BE2C (cell line): Measurements from ENCODE around the gene DNAI1.

ENCODE experiments used
- DNase-seq: peaks from one replicate; pipeline ENCODE4 v3.0.0-alpha.2; 2020
- H3K27me3 ChIP-seq: fragments of 250-450 bp; sonication (Bioruptor Pico); 2 replicates; pipeline ENCODE4 v1.5.1; 2020; ENCODE audit warnings: mild to moderate bottlenecking
- H3K36me3 ChIP-seq: fragments of 250-450 bp; sonication (Bioruptor Pico); 2 replicates; pipeline ENCODE4 v1.5.1; 2020; ENCODE audit warnings: mild to moderate bottlenecking
- H3K4me1 ChIP-seq: fragments of 250-450 bp; sonication (Bioruptor Pico); 2 replicates; pipeline ENCODE4 v1.5.1; 2020
- H3K4me3 ChIP-seq: 2 replicates; pipeline ENCODE4 v1.5.1; 2011; ENCODE audit warnings: low read depth, low read length
- H3K9me3 ChIP-seq: fragments of 250-450 bp; sonication (Bioruptor Pico); 2 replicates; pipeline ENCODE4 v1.5.1; 2020
- TF ChIP-seq, protein P1 (sequence below): IDR thresholded peaks from 2 replicates; pipeline ENCODE4 v1.5.1; 2012; ENCODE audit warnings: mild to moderate bottlenecking, low read depth, low read length

DNAI1 gene

GRCh38 chr9:34514401-34514800 is 55.8 kb downstream of the DNAI1 start:
- H3K4me1 ChIP-seq: peaks cover 11% of the 10 kb centered on the region
- no peak overlapping the region for H3K4me3 ChIP-seq
- no peaks in the 10 kb centered on the region for H3K9me3 ChIP-seq
- H3K36me3 ChIP-seq: no peaks in the 10 kb centered on the region
- H3K27me3 ChIP-seq: no peaks in the 10 kb centered on the region
- TF ChIP-seq, protein P1, sequence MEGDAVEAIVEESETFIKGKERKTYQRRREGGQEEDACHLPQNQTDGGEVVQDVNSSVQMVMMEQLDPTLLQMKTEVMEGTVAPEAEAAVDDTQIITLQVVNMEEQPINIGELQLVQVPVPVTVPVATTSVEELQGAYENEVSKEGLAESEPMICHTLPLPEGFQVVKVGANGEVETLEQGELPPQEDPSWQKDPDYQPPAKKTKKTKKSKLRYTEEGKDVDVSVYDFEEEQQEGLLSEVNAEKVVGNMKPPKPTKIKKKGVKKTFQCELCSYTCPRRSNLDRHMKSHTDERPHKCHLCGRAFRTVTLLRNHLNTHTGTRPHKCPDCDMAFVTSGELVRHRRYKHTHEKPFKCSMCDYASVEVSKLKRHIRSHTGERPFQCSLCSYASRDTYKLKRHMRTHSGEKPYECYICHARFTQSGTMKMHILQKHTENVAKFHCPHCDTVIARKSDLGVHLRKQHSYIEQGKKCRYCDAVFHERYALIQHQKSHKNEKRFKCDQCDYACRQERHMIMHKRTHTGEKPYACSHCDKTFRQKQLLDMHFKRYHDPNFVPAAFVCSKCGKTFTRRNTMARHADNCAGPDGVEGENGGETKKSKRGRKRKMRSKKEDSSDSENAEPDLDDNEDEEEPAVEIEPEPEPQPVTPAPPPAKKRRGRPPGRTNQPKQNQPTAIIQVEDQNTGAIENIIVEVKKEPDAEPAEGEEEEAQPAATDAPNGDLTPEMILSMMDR: no peak
- DNase-seq: no peak

- H3K4me3 ChIP-seq: no peak overlapping the region
- no peaks in the 10 kb centered on the region for H3K9me3 ChIP-seq
- TF ChIP-seq, protein P1: no peak
- H3K27me3 ChIP-seq: no peaks in the 10 kb centered on the region
- no peak for DNase-seq
- no peaks in the 10 kb centered on the region for H3K36me3 ChIP-seq
- peaks cover 11% of the 10 kb centered on the region for H3K4me1 ChIP-seq
These were observed 56.2 kb downstream of the DNAI1 start for GRCh38 chr9:34514816-34515215.

DNA sequence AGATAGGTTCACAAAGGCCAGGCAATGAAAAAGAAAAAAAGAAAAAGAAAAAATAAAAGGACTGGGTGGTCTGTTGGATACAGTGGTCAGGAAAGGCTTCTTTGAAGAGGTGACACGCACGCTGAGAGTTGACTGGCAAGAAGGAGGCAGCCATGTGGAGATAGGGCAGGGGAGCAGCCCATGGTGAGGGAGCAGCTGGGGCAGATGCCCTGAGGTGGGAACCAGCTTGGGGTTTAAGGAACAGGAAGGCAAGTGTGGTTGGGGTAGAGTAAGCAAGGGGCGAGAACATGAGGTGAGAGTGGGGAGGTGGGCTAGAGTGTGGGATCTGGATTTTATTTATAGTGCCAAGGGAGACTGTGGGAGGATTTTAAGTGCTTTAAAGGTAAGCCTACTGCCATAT is 57.4 kb downstream of the DNAI1 start:
- Histone ChIP-seq H3K4me1 (peaks cover 11% of the 10 kb centered on the region), H3K27me3 (no peaks in the 10 kb centered on the region), H3K36me3 (no peaks in the 10 kb centered on the region), H3K4me3 (no peak overlapping the region), H3K9me3 (no peaks in the 10 kb centered on the region)
- no peak for DNase-seq
- TF ChIP-seq, protein P1: no peak

- Histone ChIP-seq H3K27me3 (no peaks in the 10 kb centered on the region), H3K4me3 (no peak overlapping the region), H3K9me3 (no peaks in the 10 kb centered on the region), H3K4me1 (peaks cover 11% of the 10 kb centered on the region), H3K36me3 (no peaks in the 10 kb centered on the region)
- TF ChIP-seq, protein P1: no peak
- no peak for DNase-seq
These were observed 58.6 kb downstream of the DNAI1 start for GRCh38 chr9:34517185-34517584.

DNA sequence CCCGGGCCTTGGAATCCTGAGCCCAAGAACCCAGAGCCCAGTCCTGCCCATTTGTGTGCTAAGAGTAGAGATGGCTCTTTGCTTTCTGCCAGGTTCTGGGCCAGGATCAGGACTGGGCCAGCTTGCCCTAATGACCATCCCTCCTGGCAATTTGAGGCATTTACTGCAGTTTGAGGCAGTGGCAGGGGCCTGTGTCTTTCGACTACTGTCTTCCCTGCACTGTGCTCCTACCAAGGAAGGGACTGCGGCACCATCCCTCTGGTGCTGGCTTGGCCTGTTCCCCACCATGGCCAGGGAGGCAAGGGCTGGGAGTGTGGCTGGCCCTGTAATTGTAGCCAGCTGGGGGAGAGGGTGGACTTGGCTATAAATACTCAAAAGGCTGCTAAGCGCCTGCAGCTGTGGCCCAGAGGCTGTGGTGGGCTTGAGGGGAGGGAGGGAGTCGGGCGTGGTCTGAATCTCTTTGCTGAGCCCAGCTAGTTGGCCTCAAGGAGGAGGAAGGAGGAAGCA is 59.6 kb downstream of the DNAI1 start:
- no peak for DNase-seq
- H3K36me3 ChIP-seq: no peaks in the 10 kb centered on the region
- H3K4me3 ChIP-seq: no peak overlapping the region
- H3K27me3 ChIP-seq: no peaks in the 10 kb centered on the region
- peaks cover 7% of the 10 kb centered on the region for H3K4me1 ChIP-seq
- TF ChIP-seq, protein P1: no peak
- no peaks in the 10 kb centered on the region for H3K9me3 ChIP-seq

DNA sequence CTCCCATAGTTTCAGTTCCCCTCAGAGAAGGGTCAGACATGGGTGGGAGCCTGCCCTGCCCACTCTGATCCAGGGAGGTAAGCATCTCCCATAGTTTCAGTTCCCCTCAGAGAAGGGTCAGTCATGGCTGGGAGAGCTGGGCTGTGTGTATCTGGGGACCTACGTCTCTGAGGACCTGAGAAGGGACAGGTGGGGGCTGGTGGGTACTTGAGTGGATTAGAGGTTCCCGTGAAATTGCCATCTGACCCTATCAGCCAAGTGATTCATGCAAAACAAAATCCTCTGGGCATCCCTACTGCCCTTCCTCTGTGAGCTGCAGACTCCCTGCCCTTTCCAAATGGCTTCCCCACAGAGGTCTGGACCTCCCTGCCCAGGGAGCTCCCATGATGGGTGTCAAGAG is 60.3 kb downstream of the DNAI1 start:
- no peak for DNase-seq

More for the DNA sequence above, 60.3 kb downstream of the DNAI1 start:
- Histone ChIP-seq H3K36me3 (no peaks in the 10 kb centered on the region), H3K27me3 (no peaks in the 10 kb centered on the region), H3K4me1 (no peaks in the 10 kb centered on the region; the same call in 1 of the 2 replicates), H3K4me3 (no peak overlapping the region), H3K9me3 (no peaks in the 10 kb centered on the region)
- TF ChIP-seq, protein P1: no peak
